HG03469 (cell line): ENCODE results near the gene ANO2.

ENCODE experiments used
- ATAC-seq: cut with Tn5 transposase; IDR thresholded peaks from one replicate; pipeline ENCODE4 v1.9.1; 2021; ENCODE audit warnings: mild to moderate bottlenecking, moderate library complexity, moderate number of reproducible peaks; ENCODE audit not compliant: unreplicated experiment

The ANO2 gene

GRCh38 chr12:5921027-5921909 lies 23.8 kb downstream of the ANO2 start:
- no peak for ATAC-seq

GRCh38 chr12:5916785-5917290 lies 28.2 kb downstream of the ANO2 start:
- ATAC-seq = no peak

- no peak for ATAC-seq
These were observed 29.5 kb downstream of the ANO2 start for GRCh38 chr12:5915511-5915910.

GRCh38 chr12:5914387-5915149 lies 30.5 kb downstream of the ANO2 start:
- no peak for ATAC-seq

DNA sequence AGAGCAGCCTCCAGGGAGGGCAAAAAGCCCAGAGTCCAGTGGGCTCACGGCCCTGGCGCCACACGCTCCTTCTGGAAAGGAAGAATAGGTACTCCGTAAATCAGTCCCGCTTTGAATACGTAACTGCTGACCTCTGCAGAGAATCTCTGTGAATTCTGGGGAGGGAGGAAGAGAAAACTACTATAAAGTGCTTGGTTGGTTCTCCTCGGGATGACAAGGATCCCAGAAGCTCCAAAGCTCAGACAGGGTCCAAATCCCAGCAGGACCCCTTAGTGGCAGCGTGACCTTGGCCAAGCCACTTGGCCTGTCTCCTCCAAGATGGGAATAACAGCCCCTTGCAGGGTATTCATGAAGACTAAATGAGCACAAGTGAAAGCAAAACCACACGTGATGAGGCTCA lies 31.7 kb downstream of the ANO2 start:
- no peak for ATAC-seq

DNA sequence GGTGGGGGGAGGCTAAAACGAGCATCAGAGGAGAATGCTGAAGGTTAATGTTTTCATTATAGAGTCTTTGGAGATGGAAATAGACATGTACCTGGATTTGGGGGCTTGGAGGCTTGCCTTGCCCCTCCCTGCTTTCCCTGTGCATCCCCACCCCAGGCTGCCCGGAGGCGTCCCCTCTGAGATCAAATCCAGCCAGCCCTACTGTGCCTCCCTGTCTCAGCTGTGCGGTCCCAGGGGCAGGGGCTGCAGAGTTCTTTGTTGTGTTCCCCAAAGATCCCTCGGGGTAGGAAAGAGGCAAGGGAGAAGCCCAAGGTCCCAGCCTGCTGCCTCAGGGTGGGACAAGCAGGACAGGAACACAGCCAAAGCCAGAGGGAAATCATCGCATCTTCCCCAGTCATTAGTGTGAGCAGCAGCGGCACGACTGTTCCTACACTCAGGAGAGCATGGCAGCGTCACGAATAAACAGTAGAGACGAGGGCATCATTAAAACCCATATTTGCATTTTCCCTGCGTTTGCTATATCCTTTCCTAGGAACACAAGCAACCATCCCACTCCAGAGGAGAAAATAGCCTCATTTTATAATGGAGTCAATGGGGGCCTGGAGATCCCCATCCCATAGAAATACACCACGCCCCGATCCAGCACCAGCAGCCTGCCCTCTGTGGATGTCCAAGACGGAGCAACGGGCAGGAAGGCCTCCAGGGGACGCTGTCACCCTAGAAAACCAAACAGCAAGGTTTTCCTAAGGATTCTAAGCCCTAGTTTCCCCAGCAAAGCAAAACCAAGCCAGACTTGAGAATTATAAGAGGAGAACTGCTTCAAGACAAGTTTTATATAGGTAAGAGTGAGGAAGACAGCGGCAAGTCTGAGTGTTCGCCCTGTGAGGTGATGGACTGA lies 32.4 kb downstream of the ANO2 start:
- ATAC-seq = no peak

GRCh38 chr12:5912011-5912410 lies 33.0 kb downstream of the ANO2 start:
- no peak for ATAC-seq

DNA sequence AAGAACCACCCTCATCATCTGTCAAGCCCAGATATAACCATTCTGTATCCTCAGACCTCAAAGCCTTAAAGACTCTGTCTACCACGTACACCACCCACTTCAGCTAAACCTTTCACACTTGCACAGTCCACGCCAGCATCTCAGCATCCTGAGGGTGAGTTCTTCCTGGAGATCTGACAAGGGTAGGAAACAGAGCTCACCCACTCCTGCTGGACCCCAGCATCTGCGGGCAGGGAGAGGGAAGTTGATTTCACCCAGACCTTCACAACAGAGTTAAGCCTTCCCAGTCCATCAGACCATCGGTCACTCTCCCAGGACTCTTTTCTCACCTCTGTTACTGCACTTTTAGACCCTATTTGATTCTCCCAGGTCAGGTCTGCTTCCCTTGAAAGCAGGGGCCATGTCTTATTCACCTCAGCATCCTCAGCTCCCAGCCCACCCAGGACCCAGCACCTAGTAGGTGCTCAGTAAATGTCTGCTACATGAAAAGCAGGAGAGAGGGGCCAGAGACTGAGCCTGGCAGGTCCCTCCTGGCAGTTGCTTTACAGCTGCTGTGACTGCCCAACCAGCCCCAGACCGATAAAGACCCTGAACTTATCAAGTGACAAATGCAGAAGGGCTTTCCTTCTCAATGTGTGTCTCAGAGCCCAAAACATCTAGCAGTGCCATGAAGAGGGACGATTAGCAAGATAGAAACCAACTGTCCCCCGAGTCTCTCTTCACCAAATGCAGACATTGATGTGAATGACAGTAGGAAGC lies 34.1 kb downstream of the ANO2 start:
- no peak for ATAC-seq

- no peak for ATAC-seq
These were observed 35.5 kb downstream of the ANO2 start for GRCh38 chr12:5909560-5909959.

GRCh38 chr12:5908251-5908650 lies 36.8 kb downstream of the ANO2 start:
- ATAC-seq = no peak

DNA sequence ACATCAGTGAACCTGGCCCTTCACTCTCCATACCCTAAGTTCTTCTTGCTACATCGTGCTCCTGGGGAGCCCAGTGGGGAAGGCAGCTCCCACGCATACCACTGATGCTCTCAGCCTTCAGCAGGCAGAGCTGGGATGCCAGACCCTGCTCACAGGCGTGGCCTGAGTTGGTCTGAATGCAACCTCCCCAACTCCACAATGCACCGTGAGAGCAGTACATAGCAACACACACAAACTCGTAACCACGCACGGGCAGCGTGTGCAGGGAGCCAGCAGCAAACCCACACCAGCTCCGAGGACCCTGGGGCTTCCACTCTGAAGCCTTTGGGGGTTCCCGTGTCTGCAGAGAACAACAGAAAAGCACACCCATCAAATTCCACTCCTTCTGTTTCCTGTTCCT lies 37.3 kb downstream of the ANO2 start:
- no peak for ATAC-seq

DNA sequence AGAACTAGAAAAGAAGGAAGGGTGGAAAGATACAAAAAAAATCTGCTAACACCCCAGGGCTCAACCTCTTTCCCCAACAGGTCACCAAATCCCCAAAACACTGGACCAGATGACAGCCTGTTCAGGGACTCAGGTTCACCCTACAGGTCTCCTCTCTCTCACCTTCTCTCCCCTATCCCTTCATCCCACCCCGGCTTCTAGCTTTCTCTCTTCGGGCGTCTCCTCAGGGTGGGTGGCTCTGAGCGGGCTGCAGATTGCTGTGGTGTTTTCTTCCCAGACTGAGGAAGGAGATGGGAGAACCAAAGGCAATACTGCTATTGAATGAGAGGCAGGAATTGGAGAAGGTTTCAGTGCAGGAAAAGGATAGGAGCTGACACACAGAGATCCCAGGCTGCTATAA lies 39.3 kb downstream of the ANO2 start:
- no peak for ATAC-seq

GRCh38 chr12:5904969-5905368 lies 40.1 kb downstream of the ANO2 start:
- ATAC-seq = no peak

GRCh38 chr12:5904441-5904840 lies 40.6 kb downstream of the ANO2 start:
- no peak for ATAC-seq

- no peak for ATAC-seq
These were observed 42.3 kb downstream of the ANO2 start for GRCh38 chr12:5902736-5903135.

- ATAC-seq = no peak
These were observed 43.6 kb downstream of the ANO2 start for GRCh38 chr12:5901416-5901815.

DNA sequence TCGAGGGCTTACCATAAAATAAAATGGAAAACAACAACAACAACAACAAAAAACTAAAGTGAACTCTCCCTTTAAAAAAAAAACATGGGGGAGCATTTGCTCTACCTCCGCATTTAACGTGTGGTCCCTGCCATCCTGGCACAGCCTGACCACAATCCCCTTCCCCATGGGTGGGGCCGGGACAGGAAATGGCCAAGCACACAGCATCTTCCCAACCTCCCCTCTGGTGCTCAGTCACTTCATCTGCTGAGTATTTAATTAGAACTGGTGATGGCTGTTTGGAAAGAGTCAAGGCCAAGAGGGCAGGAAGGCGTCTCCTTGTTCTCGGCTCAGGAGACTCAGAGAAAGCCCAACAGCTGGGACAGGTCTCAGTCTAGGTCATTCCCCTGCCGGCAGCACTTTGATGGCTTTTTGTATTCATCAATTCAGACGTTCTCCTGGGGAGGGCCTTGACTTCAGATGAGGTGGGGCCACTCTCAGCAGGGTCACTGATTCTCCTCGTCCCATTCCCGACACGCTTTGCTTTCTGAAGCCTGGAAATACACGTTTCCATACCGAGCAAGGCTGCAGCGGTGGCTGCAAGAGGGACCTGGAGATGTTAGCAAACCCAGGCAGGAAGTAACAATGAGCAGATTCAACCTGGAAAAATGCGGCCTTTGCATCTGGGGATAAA lies 44.4 kb downstream of the ANO2 start:
- ATAC-seq = no peak

GRCh38 chr12:5900076-5900475 lies 45.0 kb downstream of the ANO2 start:
- ATAC-seq = no peak

DNA sequence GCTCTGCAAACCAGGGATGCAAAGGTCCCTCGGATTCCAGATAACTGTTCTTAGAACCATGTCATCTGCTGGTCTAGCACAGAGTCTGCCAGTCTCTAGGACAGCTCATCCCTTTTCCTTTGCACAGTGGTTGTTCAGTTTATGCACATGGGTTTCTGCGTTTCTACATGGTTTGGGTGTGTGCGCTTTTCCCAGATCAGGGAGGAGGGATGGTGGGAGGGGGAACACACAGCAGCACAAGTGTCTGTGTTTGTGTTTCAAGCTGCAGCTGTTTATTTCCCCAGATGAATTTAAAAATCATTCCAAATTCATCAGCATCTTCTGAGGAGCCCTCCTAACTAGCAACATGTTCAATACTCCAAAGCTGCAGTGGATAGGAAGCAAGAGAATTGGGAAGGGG lies 45.4 kb downstream of the ANO2 start:
- ATAC-seq = no peak

GRCh38 chr12:5898874-5899273 lies 46.2 kb downstream of the ANO2 start:
- ATAC-seq = no peak
